Neural progenitor cell (in vitro differentiated cells): ENCODE results near the gene SPEF1. TPM values are rescaled to one million over a fixed set of nuclear protein-coding genes. Genes with fewer than 3 reads are reported as not detected.

Source experiments
- DNase-seq: peaks from one replicate; pipeline ENCODE4 v3.0.0-alpha.2; 2016; ENCODE audit warnings: low spot score
- H2AFZ ChIP-seq: fragments of 200-600 bp; sonication (generic); replicated peaks from 2 replicates; pipeline ENCODE4 v1.6.1; 2016; ENCODE audit warnings: antibody characterized with exemption
- H3F3A ChIP-seq: fragments of 200-600 bp; sonication (generic); 2 replicates; pipeline ENCODE4 v1.6.1; 2016; ENCODE audit warnings: antibody characterized with exemption, low read depth
- H3K27ac ChIP-seq: fragments of 200-600 bp; sonication (generic); 2 replicates; pipeline ENCODE4 v1.5.1; 2016; ENCODE audit warnings: mild to moderate bottlenecking
- H3K27me3 ChIP-seq: fragments of 200-600 bp; sonication (generic); 2 replicates; pipeline ENCODE4 v1.6.1; 2016; ENCODE audit warnings: mild to moderate bottlenecking, moderate library complexity
- H3K36me3 ChIP-seq: fragments of 200-600 bp; sonication (generic); 2 replicates; pipeline ENCODE4 v1.5.1; 2016
- H3K4me1 ChIP-seq: fragments of 200-600 bp; sonication (generic); 2 replicates; pipeline ENCODE4 v1.6.1; 2016; ENCODE audit warnings: mixed run types
- H3K4me2 ChIP-seq: fragments of 200-600 bp; sonication (generic); 2 replicates; pipeline ENCODE4 v1.6.1; 2016
- H3K4me3 ChIP-seq: fragments of 200-600 bp; sonication (generic); 2 replicates; pipeline ENCODE4 v1.5.1; 2016
- H3K79me2 ChIP-seq: fragments of 200-600 bp; sonication (generic); 2 replicates; pipeline ENCODE4 v1.6.1; 2016; ENCODE audit warnings: low read depth
- H3K9ac ChIP-seq: fragments of 200-600 bp; sonication (generic); 2 replicates; pipeline ENCODE4 v1.6.1; 2016
- H3K9me3 ChIP-seq: fragments of 200-600 bp; sonication (generic); 2 replicates; pipeline ENCODE4 v1.5.1; 2016; ENCODE audit warnings: low read depth
- H4K20me1 ChIP-seq: fragments of 200-600 bp; sonication (generic); 2 replicates; pipeline ENCODE4 v1.6.1; 2016; ENCODE audit warnings: low read depth
- H3K27ac Mint-ChIP-seq: 3 replicates; pipeline ENCODE4 v1.8.0; 2021; ENCODE audit warnings: mixed read lengths
- H3K27me3 Mint-ChIP-seq: 2 replicates; pipeline ENCODE4 v1.8.0; 2022; ENCODE audit warnings: low read depth, mild to moderate bottlenecking, inconsistent platforms, moderate library complexity, mixed read lengths; ENCODE audit not compliant: insufficient read depth
- H3K36me3 Mint-ChIP-seq: 3 replicates; pipeline ENCODE4 v1.8.0; 2021; ENCODE audit warnings: mixed read lengths
- H3K4me1 Mint-ChIP-seq: 3 replicates; pipeline ENCODE4 v1.8.0; 2021; ENCODE audit warnings: mixed read lengths
- H3K4me3 Mint-ChIP-seq: 3 replicates; pipeline ENCODE4 v1.8.0; 2021; ENCODE audit warnings: mild to moderate bottlenecking, moderate library complexity, mixed read lengths
- H3K9me3 Mint-ChIP-seq: 3 replicates; pipeline ENCODE4 v1.8.0; 2020; ENCODE audit warnings: mixed read lengths
- EZH2 ChIP-seq: fragments of 200-600 bp; sonication (generic); IDR thresholded peaks from 2 replicates; pipeline ENCODE4 v1.6.1; 2017; ENCODE audit warnings: antibody characterized with exemption, mild to moderate bottlenecking, moderate library complexity
- EZH2phosphoT487 ChIP-seq: fragments of 200-600 bp; sonication (generic); IDR thresholded peaks from 2 replicates; pipeline ENCODE4 v1.6.1; 2017; ENCODE audit warnings: antibody characterized with exemption
- total RNA-seq: library from RNA; depleted of rRNA; stranded (reverse); fragments of >200 nt; gene quantifications from 2 replicates; pipeline ENCODE4 v1.2.3, GENCODE V29; 2015; ENCODE audit warnings: low replicate concordance
- TF ChIP-seq, protein P1 (sequence below): fragments of 200-600 bp; sonication (generic); IDR thresholded peaks from 2 replicates; pipeline ENCODE4 v1.5.1; 2017; ENCODE audit warnings: antibody characterized with exemption, mild to moderate bottlenecking

Gene SPEF1
- total RNA-seq, 1 donor from 2014 or later: 1.2 TPM

DNA sequence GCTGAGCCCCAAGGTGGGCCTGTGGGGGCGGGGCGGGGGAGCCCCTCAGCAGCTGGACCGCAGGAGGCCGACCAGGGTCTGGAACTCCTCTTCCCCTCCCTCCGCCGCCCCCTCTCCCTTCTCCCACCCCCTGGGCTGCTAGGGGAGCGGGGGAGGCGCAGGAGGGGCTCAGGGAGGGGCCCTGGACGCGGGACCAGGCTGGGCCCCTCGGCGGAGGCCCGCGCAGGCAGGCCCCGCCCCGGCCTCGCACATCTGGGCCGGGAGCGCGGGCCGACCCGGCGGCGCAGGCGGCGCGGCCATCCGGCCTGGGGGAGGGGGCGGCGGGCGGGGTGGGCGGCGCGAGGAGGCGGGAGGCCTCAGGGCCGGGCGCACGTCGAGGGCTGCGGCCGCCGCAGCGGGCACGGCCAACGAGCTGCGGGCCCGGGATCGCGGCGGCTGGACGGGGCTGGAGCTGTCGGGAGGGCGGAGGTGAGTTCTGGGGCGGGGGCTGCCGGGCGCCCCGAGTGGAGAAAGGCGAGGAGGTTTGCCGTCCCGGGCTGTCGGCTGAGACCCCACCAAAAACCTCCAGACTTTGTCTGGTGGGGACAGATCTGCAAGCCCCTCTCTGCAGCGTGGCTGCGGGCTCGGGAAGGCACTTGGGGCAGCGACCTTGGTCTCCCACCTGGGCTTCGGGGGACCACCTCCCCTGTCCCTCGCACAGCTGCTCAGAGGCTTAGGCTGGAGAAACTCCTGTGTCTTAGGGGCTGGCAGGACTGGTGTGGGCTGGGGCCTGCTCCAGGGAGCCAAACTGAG, 48.7 kb downstream of the SPEF1 start, which contains the start of gene HSPA12B:
Gene HSPA12B (plus strand): TSS at position 359 of the 792 bp plus-strand sequence. CDS start 5,990 bp downstream, outside the sequence.
- Histone ChIP-seq H3K9ac (no peak within 1 kb of the TSS), H3K27ac (no peak within 1 kb of the TSS), H2AFZ (peak within 1 kb of the TSS; percentile 63), H3K4me2 (peak within 1 kb of the TSS; percentile 66), H3K9me3 (no peaks in the 10 kb centered on the region), H3F3A (peaks cover 8% of the 10 kb centered on the region), H3K36me3 (no peaks in the 10 kb centered on the region), H4K20me1 (no peaks in the 10 kb centered on the region), H3K4me1 (peaks cover 4% of the 10 kb centered on the region), H3K27me3 (peaks cover 45% of the 10 kb centered on the region), H3K79me2 (no peaks in the 10 kb centered on the region), H3K4me3 (peak within 1 kb of the TSS; percentile 29)
- peak within 1 kb of the TSS; percentile 72 for H3K27ac Mint-ChIP-seq
- no peaks in the 10 kb centered on the region for H3K9me3 Mint-ChIP-seq
- TF ChIP-seq EZH2phosphoT487: no peak
- no peak for TF ChIP-seq EZH2
- H3K36me3 Mint-ChIP-seq: no peaks in the 10 kb centered on the region
- peak within 1 kb of the TSS; percentile 48 for H3K4me3 Mint-ChIP-seq
- H3K4me1 Mint-ChIP-seq: peaks cover 29% of the 10 kb centered on the region
- peak; percentile 80 for DNase-seq
- peaks cover 25% of the 10 kb centered on the region for H3K27me3 Mint-ChIP-seq

DNA sequence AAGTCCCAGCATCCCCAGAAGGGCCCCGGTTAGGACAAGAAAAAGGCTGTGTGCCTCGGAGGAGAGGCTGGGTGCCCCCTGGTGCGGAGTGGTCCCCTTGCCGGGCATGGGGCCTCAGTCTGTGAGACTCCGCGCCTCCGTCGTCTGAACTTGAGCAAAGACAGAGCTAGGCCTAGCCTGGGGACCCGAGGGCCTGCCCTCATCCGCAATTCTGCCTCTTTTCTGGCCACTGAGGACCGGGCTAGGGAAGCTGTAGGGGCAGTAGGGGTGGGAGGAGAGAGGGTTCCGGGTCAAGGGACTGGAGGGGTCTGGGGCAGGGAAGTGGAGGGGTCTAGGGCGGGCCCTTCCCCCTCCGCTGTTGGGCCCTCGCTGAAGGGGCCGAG, 49.3 kb downstream of the SPEF1 start:
- Histone ChIP-seq H3K4me2 (peak overlapping the region; percentile 58), H3K79me2 (no peaks in the 10 kb centered on the region), H3K27me3 (peaks cover 51% of the 10 kb centered on the region), H3K9me3 (no peaks in the 10 kb centered on the region), H3K27ac (no peak overlapping the region), H2AFZ (peak overlapping the region; percentile 63), H3K4me1 (peaks cover 9% of the 10 kb centered on the region), H3K36me3 (no peaks in the 10 kb centered on the region), H3F3A (peaks cover 8% of the 10 kb centered on the region), H3K9ac (no peak overlapping the region), H3K4me3 (no peak overlapping the region), H4K20me1 (no peaks in the 10 kb centered on the region)
- Mint-ChIP-seq H3K4me1 (peaks cover 33% of the 10 kb centered on the region), H3K36me3 (no peaks in the 10 kb centered on the region), H3K9me3 (no peaks in the 10 kb centered on the region), H3K27me3 (peaks cover 27% of the 10 kb centered on the region), H3K4me3 (no peak overlapping the region), H3K27ac (no peak overlapping the region)
- TF ChIP-seq, protein P1, sequence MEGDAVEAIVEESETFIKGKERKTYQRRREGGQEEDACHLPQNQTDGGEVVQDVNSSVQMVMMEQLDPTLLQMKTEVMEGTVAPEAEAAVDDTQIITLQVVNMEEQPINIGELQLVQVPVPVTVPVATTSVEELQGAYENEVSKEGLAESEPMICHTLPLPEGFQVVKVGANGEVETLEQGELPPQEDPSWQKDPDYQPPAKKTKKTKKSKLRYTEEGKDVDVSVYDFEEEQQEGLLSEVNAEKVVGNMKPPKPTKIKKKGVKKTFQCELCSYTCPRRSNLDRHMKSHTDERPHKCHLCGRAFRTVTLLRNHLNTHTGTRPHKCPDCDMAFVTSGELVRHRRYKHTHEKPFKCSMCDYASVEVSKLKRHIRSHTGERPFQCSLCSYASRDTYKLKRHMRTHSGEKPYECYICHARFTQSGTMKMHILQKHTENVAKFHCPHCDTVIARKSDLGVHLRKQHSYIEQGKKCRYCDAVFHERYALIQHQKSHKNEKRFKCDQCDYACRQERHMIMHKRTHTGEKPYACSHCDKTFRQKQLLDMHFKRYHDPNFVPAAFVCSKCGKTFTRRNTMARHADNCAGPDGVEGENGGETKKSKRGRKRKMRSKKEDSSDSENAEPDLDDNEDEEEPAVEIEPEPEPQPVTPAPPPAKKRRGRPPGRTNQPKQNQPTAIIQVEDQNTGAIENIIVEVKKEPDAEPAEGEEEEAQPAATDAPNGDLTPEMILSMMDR: no peak
- no peak for TF ChIP-seq EZH2phosphoT487
- DNase-seq: no peak

DNA sequence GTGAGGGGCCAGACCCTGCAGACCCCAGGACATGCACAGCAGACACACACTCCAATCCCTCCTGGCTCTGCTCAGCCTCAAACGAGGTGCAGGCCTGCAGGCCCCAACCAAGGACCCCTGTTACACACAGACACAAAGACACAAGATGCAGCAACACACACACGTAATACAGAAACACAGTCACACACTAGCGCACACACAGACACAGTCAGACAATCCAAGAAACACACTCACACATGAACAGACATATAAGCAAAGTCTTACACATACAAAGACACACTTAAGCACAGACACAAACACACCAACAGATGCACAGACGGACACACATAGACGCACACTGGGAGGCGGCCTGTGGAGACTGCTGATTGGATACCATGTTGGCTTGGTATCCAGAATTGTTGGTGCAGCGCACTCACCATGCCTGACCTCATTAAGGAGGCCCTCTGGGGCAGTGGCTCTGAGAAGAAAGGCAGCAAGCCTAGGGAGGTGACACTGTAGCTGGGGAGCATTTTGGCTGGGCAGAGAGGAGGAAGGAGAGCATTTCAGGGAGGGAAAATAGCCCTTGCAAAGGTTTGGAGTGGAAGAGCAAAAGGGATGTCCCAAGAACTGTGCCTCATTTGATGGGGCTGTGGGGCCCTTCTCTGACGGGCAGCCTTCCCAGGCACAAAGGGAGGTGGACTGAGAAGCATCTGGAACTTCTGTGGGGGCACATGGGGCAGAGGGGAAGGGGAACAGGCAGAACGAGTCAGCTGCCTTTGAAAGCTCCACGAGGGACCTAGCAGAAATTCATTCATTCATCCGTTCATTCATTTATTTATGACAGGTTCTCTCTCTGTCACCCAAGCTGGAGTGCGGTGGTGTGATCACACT, 50.2 kb downstream of the SPEF1 start:
- H3K4me3 ChIP-seq: no peak overlapping the region
- no peaks in the 10 kb centered on the region for H3K9me3 Mint-ChIP-seq
- no peak for TF ChIP-seq EZH2
- TF ChIP-seq EZH2phosphoT487: no peak
- TF ChIP-seq, protein P1: no peak
- no peaks in the 10 kb centered on the region for H3K36me3 Mint-ChIP-seq
- no peaks in the 10 kb centered on the region for H3K79me2 ChIP-seq
- peaks cover 30% of the 10 kb centered on the region for H3K4me1 Mint-ChIP-seq
- peaks cover 29% of the 10 kb centered on the region for H3K27me3 Mint-ChIP-seq
- peak overlapping the region; percentile 27 for H3K4me3 Mint-ChIP-seq
- H3K9me3 ChIP-seq: no peaks in the 10 kb centered on the region
- H2AFZ ChIP-seq: no peak overlapping the region
- H3K4me2 ChIP-seq: no peak overlapping the region
- no peak overlapping the region for H3K9ac ChIP-seq
- DNase-seq: no peak
- H3K27me3 ChIP-seq: peaks cover 60% of the 10 kb centered on the region
- no peaks in the 10 kb centered on the region for H4K20me1 ChIP-seq
- no peaks in the 10 kb centered on the region for H3K36me3 ChIP-seq
- peaks cover 8% of the 10 kb centered on the region for H3F3A ChIP-seq
- peaks cover 9% of the 10 kb centered on the region for H3K4me1 ChIP-seq
- no peak overlapping the region for H3K27ac ChIP-seq
- peak overlapping the region; percentile 29 for H3K27ac Mint-ChIP-seq
